Activated T-helper 1 cell treated with anti-CD3 and anti-CD28 coated beads, Interleukin-2, amount 50 U/mL, for 16 hours (primary cell): ENCODE results near the gene POC1B.

Experiments
- DNase-seq, 2 donors: peaks; one replicate each; pipeline ENCODE4 v3.0.0-alpha.2; 2020; ENCODE audit warnings: low read depth in 1 of 2, low spot score in 1 of 2

The POC1B gene

DNA sequence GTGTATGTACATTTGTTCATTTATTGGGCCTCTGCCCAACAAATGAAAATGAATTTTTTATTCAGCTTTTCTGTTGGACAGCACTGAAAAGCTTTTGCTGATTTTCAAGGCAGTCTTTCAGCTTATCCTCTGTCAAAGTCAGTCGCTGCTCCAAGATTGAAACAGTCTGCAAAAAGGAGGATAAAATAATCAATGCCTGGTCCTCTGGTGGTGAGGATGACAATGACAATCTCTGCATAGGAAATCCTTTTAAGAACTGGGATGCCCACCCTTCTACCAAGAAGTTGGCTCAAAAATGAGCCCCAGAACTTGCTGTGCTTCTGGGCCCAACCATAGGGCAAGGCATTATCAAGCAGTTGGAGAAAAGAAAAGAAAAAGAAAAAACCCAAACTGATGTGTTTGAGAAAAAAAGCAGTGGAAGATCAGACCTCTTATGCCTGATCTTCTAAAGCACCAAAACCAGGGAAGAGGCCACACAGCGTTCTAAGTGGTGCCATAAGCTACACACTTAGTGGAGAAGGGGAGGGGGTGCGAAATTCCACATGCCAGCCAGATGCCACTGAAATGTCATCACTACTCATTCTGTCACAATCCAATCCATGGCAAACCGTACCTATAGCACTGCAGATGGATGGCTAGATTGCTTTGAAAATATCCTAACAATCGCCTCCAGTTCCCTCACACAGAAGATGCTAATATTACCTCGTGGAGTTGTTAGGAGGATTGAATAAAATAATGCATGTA is 104.6 kb downstream of the POC1B start:
- DNase-seq: no peak

DNA sequence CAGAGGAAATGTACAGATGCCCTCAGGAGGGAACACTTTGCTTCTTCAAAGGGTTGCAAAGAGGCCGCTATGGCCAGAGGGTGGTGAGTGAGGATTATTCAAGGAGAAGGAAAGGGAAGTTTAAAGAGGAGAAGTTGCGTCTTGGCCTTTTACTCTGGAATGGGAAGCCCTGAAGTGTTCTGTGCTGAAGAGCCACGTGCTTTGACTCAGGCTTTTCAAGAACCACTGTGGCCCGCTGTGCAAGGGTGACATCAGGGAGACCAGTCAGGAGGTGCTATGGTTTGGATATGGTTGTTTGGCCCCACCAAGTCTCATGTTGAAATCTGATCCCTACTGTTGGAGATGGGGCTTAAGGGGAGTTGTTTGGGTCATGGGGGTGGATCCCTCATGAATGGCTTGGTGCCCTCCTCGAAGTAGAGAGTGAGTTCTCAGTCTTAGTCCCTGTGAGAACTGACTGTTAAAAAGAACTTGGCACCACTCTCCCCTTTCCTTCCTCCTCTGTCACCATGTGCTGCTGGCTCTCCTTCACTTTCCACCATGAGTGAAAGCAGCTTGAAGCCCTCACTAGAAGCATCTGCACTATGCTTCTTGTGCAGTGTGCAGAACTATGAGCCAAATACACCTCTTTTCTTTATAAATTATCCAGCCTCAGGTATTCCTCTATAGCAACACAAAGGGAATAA is 107.5 kb downstream of the POC1B start:
- no peak for DNase-seq

DNA sequence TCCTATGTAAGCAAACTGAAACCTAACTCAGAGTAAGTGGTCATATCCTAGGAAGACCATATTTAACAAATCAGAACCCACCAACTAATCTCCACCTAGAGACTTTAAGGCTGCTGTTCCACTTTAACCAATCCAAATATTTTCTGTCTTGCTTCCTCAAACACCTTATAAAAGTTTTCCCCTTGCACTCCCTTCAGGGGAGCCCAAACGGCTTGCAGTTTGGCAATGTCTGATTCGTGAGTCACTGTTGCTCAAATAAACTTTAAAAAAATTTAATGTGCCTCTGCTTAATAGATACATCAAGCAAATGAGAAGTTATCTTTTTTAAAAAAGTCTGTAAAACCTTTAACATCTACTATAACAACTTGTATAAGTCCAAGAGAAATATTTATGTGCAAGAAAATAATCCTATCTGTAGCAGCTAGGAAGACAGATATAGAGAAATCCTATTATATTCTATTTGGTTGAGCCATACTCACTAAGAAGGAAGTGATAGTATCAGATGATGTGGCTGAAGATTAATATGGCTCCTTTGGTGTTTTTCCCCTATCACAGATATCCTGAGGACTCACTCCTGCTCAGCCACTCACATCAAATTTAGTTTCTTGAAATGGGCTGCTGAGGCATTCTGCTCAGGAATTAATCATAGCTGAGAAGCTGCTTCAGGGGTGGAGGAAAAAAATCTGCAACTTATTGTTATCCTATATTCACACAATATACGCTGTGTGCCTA is 108.4 kb downstream of the POC1B start:
- no peak for DNase-seq

DNA sequence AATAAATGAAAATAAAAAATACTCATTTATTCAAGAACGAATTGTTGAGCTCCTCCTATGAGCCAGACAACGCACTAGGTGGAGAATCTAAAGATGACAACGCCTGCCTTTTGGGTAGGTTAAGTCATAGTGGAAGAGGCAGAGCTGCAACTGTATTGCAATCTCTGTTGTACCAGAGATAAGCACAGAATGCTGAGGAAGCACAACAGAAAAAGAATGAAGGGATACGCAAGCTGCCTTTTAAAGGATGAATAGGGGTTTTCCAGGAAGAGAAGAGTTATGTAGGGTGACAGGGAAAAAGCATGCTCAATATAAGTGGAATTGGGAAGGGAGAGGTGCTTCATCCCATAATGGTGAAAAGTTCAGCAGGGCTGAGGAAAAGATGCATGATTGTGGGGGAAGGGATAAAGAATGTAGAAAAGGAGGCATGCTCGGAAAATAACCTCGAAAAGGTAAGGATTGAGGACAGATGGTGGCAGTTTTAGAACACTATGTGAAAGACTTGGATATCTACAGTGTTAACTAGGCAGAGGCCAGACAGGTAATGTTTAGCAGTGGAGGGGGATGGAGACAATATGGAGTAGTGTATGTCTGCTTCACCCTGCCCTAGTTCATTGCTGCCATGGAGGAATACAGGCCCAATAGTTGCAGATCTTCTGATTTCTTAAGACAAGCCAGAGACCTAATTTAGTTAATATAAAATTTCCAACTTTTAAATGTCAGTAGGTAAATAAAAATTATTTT is 109.6 kb downstream of the POC1B start:
- no peak for DNase-seq

DNA sequence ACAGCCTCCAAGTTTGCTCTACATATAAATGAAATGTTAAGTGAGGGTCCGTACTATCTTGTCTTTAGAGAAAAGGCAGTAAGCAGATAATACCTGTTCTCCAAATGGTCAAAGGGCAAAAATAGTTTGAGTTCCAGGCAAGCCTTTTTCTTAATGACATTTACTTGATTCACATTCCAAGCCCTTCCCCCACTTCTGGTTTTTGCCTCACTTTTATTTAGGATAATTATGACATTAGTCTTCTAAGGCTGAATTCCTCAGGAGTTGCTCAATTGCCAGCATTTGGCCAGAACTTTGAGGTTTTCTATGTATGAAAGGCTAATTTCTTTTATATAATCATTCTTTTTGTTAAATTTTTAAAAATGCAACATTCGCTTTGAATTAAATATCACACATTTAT is 111.0 kb downstream of the POC1B start:
- DNase-seq: no peak

DNA sequence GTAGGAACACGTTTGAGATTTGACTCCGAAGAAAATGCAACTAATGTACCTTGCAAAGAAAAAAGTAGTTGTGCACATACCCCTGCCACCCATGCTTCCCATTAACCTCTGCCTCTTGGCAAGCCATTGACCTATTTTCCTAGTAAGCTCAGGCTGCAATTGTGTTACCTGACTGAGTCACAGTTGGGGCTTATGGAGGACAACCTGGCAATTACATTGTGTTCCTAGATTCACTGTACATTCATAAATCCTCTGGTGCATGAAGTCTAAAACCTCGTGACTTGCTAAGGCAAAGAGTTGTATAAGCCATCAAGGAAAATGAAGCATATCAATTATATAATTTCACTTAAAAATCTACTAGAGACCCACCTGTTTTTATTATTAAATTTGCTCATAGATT is 111.5 kb downstream of the POC1B start:
- no peak for DNase-seq

DNA sequence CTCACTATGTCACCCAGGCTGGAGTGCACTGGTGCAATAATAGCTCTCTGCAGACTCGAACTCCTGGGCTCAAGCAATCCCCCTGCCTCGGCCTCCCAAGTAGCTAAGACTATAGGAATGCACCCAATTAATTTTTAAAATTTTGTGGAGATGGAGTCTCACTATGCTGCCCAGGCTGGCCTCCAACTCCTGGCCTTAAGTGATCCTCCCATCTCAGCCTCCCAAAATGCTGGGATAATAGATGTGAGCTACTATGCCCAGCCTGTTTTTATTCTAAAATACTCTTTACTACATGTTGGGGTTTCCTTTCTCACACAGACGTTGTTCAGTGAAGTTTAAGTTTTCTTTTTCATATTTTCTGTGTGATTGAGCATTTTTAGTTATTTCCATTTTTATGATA is 112.6 kb downstream of the POC1B start:
- no peak for DNase-seq

DNA sequence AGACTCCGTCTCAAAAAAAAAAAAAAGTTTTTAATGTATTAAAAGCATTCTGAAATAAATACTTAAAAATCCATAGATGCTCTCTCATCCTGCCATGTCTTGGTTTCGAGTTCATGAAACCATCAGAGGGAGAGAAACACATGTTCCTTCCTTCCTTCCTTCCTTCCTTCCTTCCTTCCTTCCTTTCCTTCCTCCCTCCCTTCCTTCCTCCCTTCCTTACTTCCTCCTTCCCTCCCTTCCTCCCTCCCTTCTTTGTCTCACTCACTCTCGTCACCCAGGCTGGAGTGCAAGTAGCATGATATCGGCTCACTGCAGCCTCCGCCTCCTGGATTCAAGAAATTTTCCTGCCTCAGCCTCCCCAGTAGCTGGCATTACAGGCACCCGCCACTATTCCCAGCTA is 113.2 kb downstream of the POC1B start:
- no peak for DNase-seq

DNA sequence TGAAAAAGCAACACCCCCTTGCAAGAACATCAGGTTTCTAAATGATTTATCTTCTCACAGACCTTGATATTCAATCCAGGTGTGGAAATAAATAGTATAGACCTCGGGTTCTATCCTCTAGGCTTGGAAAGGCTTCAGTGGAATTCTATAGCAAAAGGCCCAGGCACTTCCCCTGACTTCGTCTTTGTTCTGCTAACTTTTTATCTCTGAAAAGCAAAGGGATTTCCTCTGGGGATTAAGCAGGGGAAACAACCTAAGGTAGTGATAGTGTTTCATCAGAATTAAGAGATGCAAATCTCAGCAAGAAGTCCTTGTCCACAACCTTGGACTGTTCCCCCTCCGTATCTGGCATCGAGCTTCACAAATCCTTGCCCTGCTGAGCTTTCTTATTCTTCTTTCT is 114.0 kb downstream of the POC1B start:
- DNase-seq: no peak

DNA sequence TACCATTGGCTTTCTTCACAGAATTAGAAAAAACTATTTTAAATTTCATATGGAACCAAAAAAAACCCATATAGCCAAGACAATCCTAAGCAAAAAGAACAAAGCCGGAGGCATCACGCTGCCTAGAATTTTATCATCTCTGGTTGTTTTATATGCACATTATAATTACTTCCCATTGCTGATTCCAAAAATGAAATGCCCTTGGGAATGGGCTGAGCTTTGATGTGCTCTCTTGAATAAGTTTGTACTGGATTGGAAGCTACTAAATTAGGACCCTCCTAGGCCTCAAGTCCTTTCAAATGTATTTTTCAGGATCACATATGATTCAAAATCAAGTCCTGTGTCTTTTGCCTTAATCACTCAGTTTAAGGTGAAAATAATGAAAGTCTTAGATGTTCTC is 114.6 kb downstream of the POC1B start:
- no peak for DNase-seq

DNA sequence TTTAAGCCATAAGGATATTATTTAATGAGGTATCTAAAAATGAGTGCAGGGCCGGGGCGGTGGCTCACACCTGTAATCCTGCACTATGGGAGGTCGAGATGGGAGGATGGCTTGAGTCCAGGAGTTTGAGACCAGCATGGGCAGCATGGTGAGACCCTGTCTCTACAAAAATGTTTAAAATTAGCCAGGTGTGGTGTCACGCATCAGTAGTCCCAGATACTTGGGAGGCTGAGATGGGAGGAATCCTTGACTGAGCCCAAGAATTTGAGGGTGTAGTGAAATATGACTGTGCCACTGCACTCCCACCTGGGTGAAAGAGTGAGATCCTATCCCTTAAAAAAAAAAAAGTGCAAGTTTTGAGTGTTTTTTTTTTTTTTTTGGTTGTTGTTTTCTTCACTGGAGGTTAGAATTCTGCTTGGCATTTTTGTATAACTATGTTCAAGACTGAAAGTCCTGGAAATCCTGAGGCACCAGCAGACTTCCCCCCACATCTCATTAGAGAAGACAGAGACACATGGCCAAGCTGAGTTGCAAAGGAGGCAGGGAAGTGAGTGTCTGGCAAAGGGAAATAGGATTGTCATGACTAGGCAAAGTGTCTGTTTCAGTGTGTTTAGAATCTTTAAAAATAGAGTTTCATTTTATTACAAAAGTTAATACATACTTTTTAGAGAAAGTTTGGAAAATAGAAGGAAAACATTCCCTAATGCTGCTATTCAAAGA is 120.1 kb downstream of the POC1B start:
- no peak for DNase-seq

DNA sequence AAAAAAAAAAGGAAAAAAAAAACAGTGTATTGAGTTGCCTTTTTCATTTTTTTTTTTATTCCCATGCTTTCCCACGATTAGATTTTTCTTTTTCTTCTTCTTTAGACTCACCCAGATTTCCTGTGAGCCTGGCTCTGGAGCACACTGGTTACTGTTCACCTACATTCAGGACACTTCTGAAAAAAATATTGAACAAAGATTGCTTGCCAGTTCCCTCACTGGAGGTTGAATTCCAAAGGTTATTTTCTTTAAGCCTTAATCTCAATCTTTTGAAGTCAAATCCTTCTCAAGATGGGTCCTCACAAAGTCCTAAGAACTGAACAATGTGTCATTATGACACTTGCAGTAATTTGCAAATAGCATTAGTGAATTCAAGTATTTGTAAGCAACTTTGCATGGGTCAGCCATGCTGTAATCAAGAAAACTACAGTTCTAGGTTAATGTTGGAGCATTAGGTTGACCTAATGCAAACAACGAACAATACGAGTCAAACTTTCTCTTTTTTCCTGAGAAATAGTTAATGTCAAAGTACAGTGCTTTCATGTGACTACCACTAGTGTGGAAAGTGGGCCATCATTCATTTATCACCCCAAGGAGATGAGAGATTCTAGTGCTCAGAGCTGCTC is 124.3 kb downstream of the POC1B start:
- no peak for DNase-seq

DNA sequence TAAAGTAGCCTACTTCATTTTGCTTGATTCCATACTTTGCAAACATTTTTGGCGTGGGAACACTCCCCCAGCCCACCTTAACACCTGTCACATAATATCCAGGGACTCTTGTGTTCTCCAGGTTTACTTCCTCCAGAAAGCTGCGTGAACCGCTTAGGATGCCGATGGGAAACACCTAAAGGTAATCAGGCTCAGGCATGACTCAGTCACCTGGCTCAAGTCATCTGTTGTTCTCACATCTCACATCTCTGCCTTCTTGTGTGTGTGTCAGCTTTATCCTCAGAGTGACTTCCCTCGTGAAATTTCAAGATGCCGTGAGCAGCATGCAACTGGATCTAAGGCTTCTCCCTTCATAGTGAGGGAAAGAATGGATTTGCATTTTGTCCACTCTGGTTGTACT is 125.4 kb downstream of the POC1B start:
- DNase-seq: no peak

DNA sequence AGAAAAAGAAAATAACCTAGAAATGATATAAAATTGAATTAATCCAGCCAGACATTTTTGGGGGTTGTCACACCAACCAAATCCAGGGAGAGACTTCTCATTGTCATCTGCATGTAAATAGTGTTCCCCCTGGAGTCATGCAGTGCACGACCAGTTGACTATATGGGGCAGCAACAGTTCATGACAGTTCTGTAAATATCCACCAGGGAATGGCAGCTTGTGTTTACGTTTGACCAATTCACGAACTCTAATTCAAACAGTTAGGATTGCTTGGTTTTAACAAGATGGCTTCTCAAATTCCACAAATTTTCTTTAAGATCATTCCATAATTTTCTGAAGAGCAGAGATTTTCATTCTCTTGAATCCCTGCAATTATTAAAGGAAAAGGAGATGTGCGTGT is 130.1 kb downstream of the POC1B start:
- DNase-seq: no peak

DNA sequence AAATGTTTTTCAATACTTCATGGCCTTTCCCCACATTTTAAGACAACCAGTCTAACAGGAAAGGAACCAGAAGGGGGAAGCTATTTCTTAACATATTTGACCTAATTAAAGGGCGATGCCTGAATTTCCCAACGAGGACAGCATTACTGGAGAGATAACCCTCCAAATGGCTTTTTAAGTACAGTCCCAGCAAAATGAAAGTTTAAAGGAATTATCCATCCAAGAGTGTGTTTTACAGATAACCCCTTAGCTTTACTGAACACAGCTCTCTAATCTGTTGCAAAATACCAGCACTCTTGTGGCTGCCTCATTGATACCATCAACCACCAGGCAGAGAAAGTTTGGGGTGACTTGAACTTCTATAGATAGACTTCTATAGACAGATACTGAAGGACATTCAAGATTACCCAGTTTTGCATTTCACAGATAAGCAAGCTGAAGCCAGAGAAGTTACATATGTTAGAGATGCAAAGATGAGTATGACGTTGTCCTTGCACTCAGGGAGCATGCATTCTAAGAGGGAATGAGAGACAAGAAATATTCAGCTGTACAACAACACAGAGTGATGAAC is 132.2 kb downstream of the POC1B start:
- DNase-seq: no peak

DNA sequence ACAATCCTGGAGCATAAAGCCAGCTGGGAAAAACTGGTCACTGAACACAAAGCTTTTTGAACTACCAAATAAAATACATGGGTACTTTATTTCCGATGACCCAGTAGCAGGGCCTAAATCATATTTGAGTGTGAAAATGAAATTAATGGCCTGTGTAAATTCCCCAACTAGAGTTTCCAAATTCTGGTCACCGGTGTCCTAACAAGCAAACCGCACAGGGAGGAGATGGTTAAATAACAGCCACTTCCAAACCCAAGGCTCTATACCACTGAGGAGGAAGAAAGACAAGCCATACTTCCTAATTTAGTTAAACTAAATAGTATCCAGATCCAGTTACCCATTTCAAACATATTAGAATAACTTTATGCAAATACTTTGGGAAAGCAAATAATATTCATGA is 133.5 kb downstream of the POC1B start:
- no peak for DNase-seq

DNA sequence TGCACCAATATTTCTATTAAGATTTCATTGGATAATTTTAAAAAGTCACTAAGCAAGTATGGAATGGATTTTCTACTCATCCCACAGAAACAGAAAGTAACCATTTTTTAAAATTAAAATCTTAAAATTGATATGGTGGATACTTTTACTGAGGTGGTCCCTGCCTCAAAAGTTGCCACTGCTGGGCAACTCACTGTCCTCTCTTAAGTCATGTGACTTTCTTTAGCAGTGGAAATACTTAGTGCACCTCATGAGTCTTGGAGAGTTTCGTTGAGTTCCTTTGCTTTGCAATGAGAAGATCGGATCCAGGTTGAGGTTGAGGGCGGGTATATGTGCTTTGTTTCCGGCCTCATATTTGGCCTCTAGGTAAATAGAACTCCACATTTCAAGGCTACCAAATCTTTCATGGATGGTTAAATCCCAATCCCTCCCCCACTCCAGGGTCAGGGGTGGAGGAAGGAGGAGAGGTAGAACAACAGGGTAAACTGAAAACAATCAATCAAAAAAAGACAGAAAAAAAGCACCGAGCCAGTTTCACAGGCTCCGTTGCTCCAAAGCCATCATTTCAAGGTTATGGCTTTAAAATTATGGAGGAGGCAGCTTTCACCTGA is 134.0 kb downstream of the POC1B start:
- DNase-seq: no peak

DNA sequence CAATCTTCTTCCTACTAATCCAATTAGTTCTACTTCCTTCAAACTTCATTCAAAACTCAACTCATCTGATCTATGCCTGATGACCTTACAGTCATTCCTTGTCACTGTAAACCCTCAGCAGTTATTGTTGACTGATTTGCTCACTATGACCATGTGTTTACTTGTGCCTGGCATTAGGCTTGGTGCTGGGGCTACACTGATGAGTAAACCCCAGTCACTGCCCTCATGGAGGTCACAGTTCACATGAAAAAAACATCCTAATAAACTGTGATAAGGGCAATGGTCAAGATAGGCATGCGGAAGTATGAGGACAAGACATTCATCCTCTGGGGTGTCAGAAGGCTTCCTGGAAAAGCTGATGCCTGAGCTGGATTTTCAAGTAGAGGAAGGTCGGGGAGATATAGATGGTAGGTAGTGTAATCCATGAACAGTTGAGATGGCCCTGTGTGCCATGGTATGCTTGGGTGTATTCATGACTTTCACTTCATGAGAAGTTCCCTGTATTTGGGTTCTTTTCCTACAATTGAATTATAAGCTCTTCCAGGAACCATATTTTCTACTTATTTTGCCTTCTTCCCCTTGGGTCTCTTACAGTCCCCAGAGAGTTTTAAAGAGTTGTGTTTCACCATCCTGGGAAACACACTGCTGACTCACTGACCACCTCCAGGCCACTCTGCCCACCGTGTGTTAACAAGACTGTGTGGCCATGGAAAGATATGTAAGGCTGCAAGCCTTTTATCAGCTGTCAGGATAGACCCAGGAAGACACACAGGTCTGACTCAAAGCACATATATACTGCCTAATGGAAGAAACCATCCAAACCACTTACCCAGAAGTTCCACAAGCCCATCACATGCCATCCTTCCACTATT is 134.8 kb downstream of the POC1B start:
- no peak for DNase-seq
